SK-N-SH treated with all-trans-retinoic acid at 6 μM for 48 hours (cell line): ENCODE measurements around the gene BYSL.

Experiments used
- ARNTL ChIP-seq: fragments of 450-650 bp; formaldehyde crosslinking; IDR thresholded peaks from 2 replicates; pipeline ENCODE4 v1.5.0; 2020; ENCODE audit warnings: low read depth, mild to moderate bottlenecking, moderate library complexity, borderline replicate concordance
- BACH2 ChIP-seq: fragments of 250-450 bp; sonication (Bioruptor Pico); IDR thresholded peaks from 2 replicates; pipeline ENCODE4 v1.9.0; 2021; ENCODE audit warnings: mild to moderate bottlenecking, borderline replicate concordance
- CREB5 ChIP-seq: fragments of 250-450 bp; sonication (Bioruptor Pico); IDR thresholded peaks from 2 replicates; pipeline ENCODE4 v1.5.1; 2020; ENCODE audit warnings: low read depth, mild to moderate bottlenecking, moderate library complexity
- CSDC2 ChIP-seq: fragments of 250-450 bp; sonication (Bioruptor Pico); IDR thresholded peaks from 2 replicates; pipeline ENCODE4 v1.5.0; 2020; ENCODE audit warnings: mild to moderate bottlenecking, moderate library complexity
- PATZ1 ChIP-seq: fragments of 250-450 bp; sonication (Bioruptor Pico); IDR thresholded peaks from 2 replicates; pipeline ENCODE4 v1.8.0; 2020; ENCODE audit warnings: mild to moderate bottlenecking, moderate library complexity, borderline replicate concordance
- POU6F1 ChIP-seq: fragments of 250-450 bp; sonication (Bioruptor Pico); IDR thresholded peaks from 2 replicates; pipeline ENCODE4 v1.8.0; 2021; ENCODE audit warnings: low read depth, mild to moderate bottlenecking, moderate library complexity, borderline replicate concordance
- TCF4 ChIP-seq: fragments of 250-450 bp; sonication (Bioruptor Pico); IDR thresholded peaks from 2 replicates; pipeline ENCODE4 v1.8.0; 2021; ENCODE audit warnings: mild to moderate bottlenecking, moderate library complexity, borderline replicate concordance
- ZFP30 ChIP-seq: fragments of 450-650 bp; formaldehyde crosslinking; IDR thresholded peaks from 2 replicates; pipeline ENCODE4 v1.5.0; 2022; ENCODE audit warnings: mild to moderate bottlenecking, moderate library complexity
- ZNF565 ChIP-seq: fragments of 450-650 bp; formaldehyde crosslinking; conservative IDR thresholded peaks from 2 replicates; pipeline ENCODE4 v1.5.0; 2020; ENCODE audit warnings: low read depth, mild to moderate bottlenecking, moderate library complexity
- ZNF8 ChIP-seq: fragments of 450-650 bp; formaldehyde crosslinking; IDR thresholded peaks from 2 replicates; pipeline ENCODE4 v1.5.0; 2020; ENCODE audit warnings: mild to moderate bottlenecking, moderate library complexity

- TF ChIP-seq ZNF565 (no peak), ZFP30 (CRISPR knock-in tag) (no peak), ZNF8 (CRISPR knock-in tag) (no peak), BACH2 (no peak), CREB5 (CRISPR knock-in tag) (no peak), POU6F1 (CRISPR knock-in tag) (no peak), PATZ1 (CRISPR knock-in tag) (no peak), TCF4 (CRISPR knock-in tag) (no peak), ARNTL (no peak), CSDC2 (CRISPR knock-in tag) (no peak)
Measured at GRCh38 chr6:41871691-41872090, 49.6 kb upstream of the BYSL start.
